SJSA1 (cell line): Measurements from ENCODE around the gene CDR2L. TPM values are rescaled to one million over a fixed set of nuclear protein-coding genes. Genes with fewer than 3 reads are reported as not detected.
"Not testable (repeated sequence)": the region's sequence is repeated elsewhere in the genome, so short reads cannot be mapped to it uniquely, and the experiment has no call there.

Source experiments
- DNase-seq, 2 experiments: peaks; one replicate each; pipeline ENCODE4 v3.0.0-alpha.2; 2015 to 2020; ENCODE audit warnings: low spot score in 2 of 2, low read depth in 1 of 2
- H3K27ac ChIP-seq: fragments of 250-450 bp; sonication (Bioruptor Pico); 2 replicates; pipeline ENCODE4 v1.5.1; 2020; ENCODE audit warnings: mild to moderate bottlenecking, moderate library complexity
- H3K27me3 ChIP-seq: fragments of 250-450 bp; sonication (Bioruptor Pico); replicated peaks from 2 replicates; pipeline ENCODE4 v1.5.1; 2020; ENCODE audit warnings: mild to moderate bottlenecking, moderate library complexity
- H3K36me3 ChIP-seq: fragments of 250-450 bp; sonication (Bioruptor Pico); 2 replicates; pipeline ENCODE4 v1.5.1; 2020; ENCODE audit warnings: mild to moderate bottlenecking
- H3K4me1 ChIP-seq: fragments of 250-450 bp; sonication (Bioruptor Pico); replicated peaks from 2 replicates; pipeline ENCODE4 v1.6.1; 2021; ENCODE audit warnings: mild to moderate bottlenecking
- H3K4me3 ChIP-seq: fragments of 250-450 bp; sonication (Bioruptor Pico); 2 replicates; pipeline ENCODE4 v1.5.1; 2020; ENCODE audit warnings: mild to moderate bottlenecking
- H3K9me3 ChIP-seq: fragments of 250-450 bp; sonication (Bioruptor Pico); replicated peaks from 2 replicates; pipeline ENCODE4 v1.5.1; 2020; ENCODE audit warnings: mild to moderate bottlenecking
- total RNA-seq: library from RNA; depleted of rRNA; stranded (reverse); fragments of >200 nt; shearing (Covaris generic); gene quantifications from 2 replicates; pipeline ENCODE4 v1.2.3, GENCODE V29; 2014

Gene CDR2L
- total RNA-seq, 1 experiment from 2014 or later, result 9.6 TPM

GRCh38 chr17:74964246-74964761 is 23.1 kb upstream of the CDR2L start:
- H3K9me3 ChIP-seq, result no peaks in the 10 kb centered on the region
- no peaks in the 10 kb centered on the region for H3K4me1 ChIP-seq
- no peak overlapping the region for H3K27ac ChIP-seq
- H3K27me3 ChIP-seq, result no peaks in the 10 kb centered on the region; the same call in 1 of the 2 replicates
- H3K36me3 ChIP-seq, result no peaks in the 10 kb centered on the region
- no peak overlapping the region for H3K4me3 ChIP-seq
- DNase-seq, result no peak

- Histone ChIP-seq H3K27ac (no peak overlapping the region), H3K4me3 (no peak overlapping the region), H3K9me3 (no peaks in the 10 kb centered on the region), H3K36me3 (no peaks in the 10 kb centered on the region), H3K4me1 (no peaks in the 10 kb centered on the region), H3K27me3 (peaks cover under 1% of the 10 kb centered on the region; the same call in 1 of the 2 replicates)
- DNase-seq, result no peak
Measured at GRCh38 chr17:74964988-74965622, 22.3 kb upstream of the CDR2L start.

GRCh38 chr17:74968361-74968780 is 19.1 kb upstream of the CDR2L start:
- DNase-seq, result no peak
- peaks cover 8% of the 10 kb centered on the region for H3K4me1 ChIP-seq
- H3K9me3 ChIP-seq, result peaks cover 3% of the 10 kb centered on the region; the same call in 1 of the 2 replicates
- H3K36me3 ChIP-seq, result no peaks in the 10 kb centered on the region
- H3K27ac ChIP-seq, result no peak overlapping the region
- peaks cover 33% of the 10 kb centered on the region for H3K27me3 ChIP-seq
- H3K4me3 ChIP-seq, result no peak overlapping the region

GRCh38 chr17:74969501-74969900 is 17.9 kb upstream of the CDR2L start:
- not testable (repeated sequence) for H3K9me3 ChIP-seq, H3K4me3 ChIP-seq, H3K36me3 ChIP-seq, DNase-seq, H3K4me1 ChIP-seq, H3K27ac ChIP-seq
- peaks cover 45% of the 10 kb centered on the region for H3K27me3 ChIP-seq

- H3K27ac ChIP-seq, result no peak overlapping the region
- H3K36me3 ChIP-seq, result no peaks in the 10 kb centered on the region
- peaks cover 8% of the 10 kb centered on the region for H3K4me1 ChIP-seq
- no peak overlapping the region for H3K4me3 ChIP-seq
- DNase-seq, result no peak
- peaks cover 54% of the 10 kb centered on the region for H3K27me3 ChIP-seq
- peaks cover 3% of the 10 kb centered on the region; the same call in 1 of the 2 replicates for H3K9me3 ChIP-seq
Measured at GRCh38 chr17:74970395-74970794, 17.0 kb upstream of the CDR2L start.

DNA sequence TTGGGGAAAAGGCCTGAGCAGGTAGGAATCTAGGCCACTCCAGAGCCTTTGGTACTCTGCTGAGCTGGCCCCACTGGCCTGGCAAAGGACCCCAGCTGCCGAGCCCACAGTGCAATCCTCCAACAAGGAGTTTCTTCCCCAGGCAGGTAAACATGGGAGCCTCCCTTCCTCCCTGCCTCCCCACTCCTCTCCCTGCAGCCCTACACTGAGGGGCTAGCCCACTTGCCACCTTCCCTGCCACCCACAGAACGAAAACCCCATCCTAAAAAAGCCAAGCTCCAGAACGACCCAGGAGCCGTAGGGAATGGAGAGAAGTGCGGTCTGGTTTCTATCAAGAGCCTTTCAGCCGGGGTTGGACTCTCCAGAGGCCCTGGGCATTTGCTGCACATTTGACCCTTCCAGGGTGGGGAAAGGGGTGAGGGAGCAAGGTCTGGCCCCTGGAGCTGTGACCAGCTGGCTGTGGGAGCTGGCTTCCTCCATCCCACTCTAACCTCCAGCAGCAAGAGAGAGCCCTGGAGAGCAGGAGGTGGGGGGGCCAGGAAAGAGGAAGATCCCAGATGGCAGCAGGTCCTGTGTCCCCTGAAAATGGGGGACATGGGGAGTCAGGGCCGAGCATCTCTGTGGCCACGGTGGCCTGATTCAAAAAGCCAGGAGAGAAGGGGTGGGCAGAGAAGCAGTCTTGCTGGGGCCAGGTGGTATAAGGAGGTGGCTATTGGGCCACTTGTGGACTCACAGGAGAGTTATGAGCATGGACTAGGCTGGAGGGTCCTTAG is 16.2 kb upstream of the CDR2L start:
- H3K27ac ChIP-seq, result no peak overlapping the region
- peaks cover 57% of the 10 kb centered on the region for H3K27me3 ChIP-seq
- H3K4me3 ChIP-seq, result no peak overlapping the region
- H3K9me3 ChIP-seq, result peaks cover 3% of the 10 kb centered on the region; the same call in 1 of the 2 replicates
- no peaks in the 10 kb centered on the region for H3K36me3 ChIP-seq
- DNase-seq, result no peak
- peaks cover 8% of the 10 kb centered on the region for H3K4me1 ChIP-seq

GRCh38 chr17:74971842-74972106 is 15.7 kb upstream of the CDR2L start:
- Histone ChIP-seq H3K36me3 (no peaks in the 10 kb centered on the region), H3K9me3 (peaks cover 3% of the 10 kb centered on the region; the same call in 1 of the 2 replicates), H3K27ac (no peak overlapping the region), H3K4me1 (peaks cover 8% of the 10 kb centered on the region), H3K27me3 (peaks cover 58% of the 10 kb centered on the region), H3K4me3 (no peak overlapping the region)
- no peak for DNase-seq

DNA sequence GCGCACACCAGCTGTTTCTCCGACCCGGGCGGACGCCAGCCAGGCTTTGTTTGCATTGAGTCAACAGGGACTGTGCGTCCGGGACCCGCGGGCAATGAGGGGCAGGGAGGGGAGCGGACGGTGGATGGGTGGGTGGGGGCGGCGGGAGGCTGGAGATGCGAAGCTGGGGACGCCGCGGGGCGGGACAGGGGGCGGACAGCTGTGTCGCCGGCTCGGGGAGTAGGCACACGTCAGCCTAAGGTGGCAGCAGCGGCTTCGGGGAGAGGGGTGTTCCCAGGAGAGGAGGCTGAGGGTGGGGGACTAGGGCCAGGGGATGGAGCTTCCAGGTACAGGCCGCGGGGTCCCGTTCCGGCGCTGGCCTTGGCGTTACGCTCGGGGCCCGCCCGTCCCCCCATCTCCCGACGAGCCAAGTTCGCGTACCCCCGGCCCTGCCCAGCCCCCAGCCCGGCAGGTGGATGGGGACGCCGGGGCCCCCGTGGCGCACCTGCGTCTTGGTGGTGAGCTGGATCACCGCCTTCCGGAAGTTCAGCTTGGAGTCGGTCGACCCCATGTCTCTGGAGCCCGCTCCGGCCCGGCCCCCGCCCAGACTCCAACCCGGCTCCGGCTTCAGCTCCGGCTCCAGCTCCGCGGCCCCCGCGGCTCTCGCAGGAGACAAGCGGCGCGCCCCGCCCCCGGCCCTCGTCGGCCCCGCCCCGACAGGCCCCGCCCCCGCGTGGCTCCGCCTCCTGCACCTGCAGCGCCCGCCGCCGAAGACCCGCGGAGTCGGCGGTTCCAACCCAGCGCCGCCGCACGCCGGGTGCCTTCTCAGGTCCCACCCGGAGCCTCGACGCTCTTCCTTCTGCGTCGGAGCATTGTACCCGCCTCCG is 15.1 kb upstream of the CDR2L start, which contains the start of gene HID1:
Gene HID1, minus strand, starts transcription at position 653 of the 866 bp plus-strand sequence. Its CDS starts 103 bp downstream, at position 550.
- Histone ChIP-seq H3K27ac (no peak within 1 kb of the TSS), H3K36me3 (no peaks in the 10 kb centered on the region), H3K4me3 (0 out of 2 replicates have a peak within 1 kb of the TSS, but pooled peaks have one; percentile 10), H3K4me1 (peaks cover 8% of the 10 kb centered on the region), H3K9me3 (peaks cover 3% of the 10 kb centered on the region; the same call in 1 of the 2 replicates), H3K27me3 (peaks cover 58% of the 10 kb centered on the region)
- peak in 1 of 2 experiments; percentile 53 for DNase-seq

GRCh38 chr17:74972973-74973328 is 14.5 kb upstream of the CDR2L start:
- Histone ChIP-seq H3K9me3 (peaks cover 3% of the 10 kb centered on the region; the same call in 1 of the 2 replicates), H3K27ac (no peak overlapping the region), H3K4me1 (peaks cover 8% of the 10 kb centered on the region), H3K27me3 (peaks cover 58% of the 10 kb centered on the region), H3K4me3 (no peak overlapping the region), H3K36me3 (no peaks in the 10 kb centered on the region)
- no peak for DNase-seq

GRCh38 chr17:74975943-74976342 is 11.5 kb upstream of the CDR2L start:
- Histone ChIP-seq H3K9me3 (peaks cover 3% of the 10 kb centered on the region; the same call in 1 of the 2 replicates), H3K27ac (no peak overlapping the region), H3K4me3 (no peak overlapping the region), H3K4me1 (peaks cover 8% of the 10 kb centered on the region), H3K36me3 (no peaks in the 10 kb centered on the region), H3K27me3 (peaks cover 49% of the 10 kb centered on the region)
- DNase-seq, result no peak

DNA sequence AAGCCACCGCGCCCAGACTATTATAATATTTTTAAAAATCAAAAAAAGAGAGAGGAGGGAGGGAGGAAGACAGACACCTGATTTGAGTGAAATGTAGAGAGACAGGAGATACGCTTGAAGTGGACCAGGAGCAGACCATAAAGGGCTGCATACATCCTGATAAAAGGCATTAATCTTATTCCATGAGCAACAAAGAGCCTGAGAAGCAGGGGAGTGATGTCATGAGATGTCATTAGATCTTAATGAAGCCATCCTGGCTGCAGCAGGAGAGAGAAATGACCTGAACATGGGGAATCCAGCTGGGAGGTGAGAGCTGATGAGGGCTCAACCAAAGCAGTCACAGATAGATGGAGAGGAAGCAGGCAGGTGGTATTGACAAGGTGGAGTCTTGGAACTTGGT is 9.6 kb upstream of the CDR2L start:
- H3K4me1 ChIP-seq, result peaks cover 20% of the 10 kb centered on the region
- no peak overlapping the region for H3K4me3 ChIP-seq
- H3K27me3 ChIP-seq, result peaks cover 30% of the 10 kb centered on the region
- no peak overlapping the region for H3K27ac ChIP-seq
- no peaks in the 10 kb centered on the region for H3K36me3 ChIP-seq
- no peak for DNase-seq
- H3K9me3 ChIP-seq, result no peaks in the 10 kb centered on the region

DNA sequence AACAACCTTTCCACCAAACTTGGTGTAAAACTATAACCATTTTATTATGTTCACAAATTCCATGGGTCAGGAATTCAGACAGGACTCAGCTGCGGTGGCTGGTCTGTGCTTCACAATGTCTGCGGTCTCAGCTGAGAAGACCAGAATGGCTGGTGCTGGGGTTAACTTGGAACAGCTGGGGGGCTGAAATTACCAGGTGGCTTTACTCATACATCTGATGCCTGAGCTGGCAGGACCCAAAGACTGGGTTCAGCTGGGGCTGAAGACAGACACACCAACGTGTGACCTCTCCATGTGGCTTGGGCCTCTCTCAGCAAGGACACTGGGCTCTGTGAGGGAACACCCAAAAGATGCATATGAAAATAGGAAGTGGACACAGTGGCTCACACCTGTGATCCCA is 9.2 kb upstream of the CDR2L start:
- Histone ChIP-seq H3K27me3 (peaks cover 26% of the 10 kb centered on the region), H3K4me1 (peaks cover 19% of the 10 kb centered on the region), H3K4me3 (no peak overlapping the region), H3K27ac (no peak overlapping the region), H3K9me3 (no peaks in the 10 kb centered on the region), H3K36me3 (no peaks in the 10 kb centered on the region)
- peak in 1 of 2 experiments; percentile 39 for DNase-seq

GRCh38 chr17:74979408-74980146 is 7.9 kb upstream of the CDR2L start:
- Histone ChIP-seq H3K27me3 (peaks cover 12% of the 10 kb centered on the region), H3K4me3 (no peak overlapping the region), H3K36me3 (no peaks in the 10 kb centered on the region), H3K9me3 (no peaks in the 10 kb centered on the region), H3K27ac (no peak overlapping the region), H3K4me1 (peaks cover 19% of the 10 kb centered on the region)
- peak in 1 of 2 experiments; percentile 42 for DNase-seq
